SH-SY5Y (cell line): ENCODE data around the gene MTRR.

Source experiments
- GATA2 ChIP-seq: IDR thresholded peaks from 2 replicates; pipeline ENCODE4 v1.6.1; 2011; ENCODE audit warnings: mild to moderate bottlenecking, low read depth, low read length
- GATA3 ChIP-seq: IDR thresholded peaks from 2 replicates; pipeline ENCODE4 v1.6.1; 2011; ENCODE audit warnings: low read depth, mild to moderate bottlenecking, low read length, moderate library complexity

GRCh38 chr5:7867260-7867659, 1.7 kb upstream of the MTRR start:
- no peak for TF ChIP-seq GATA3
- no peak for TF ChIP-seq GATA2
